ENCODE measurements around the gene ATP5F1D. TPM values are rescaled to one million over a fixed set of nuclear protein-coding genes. Genes with fewer than 3 reads are reported as not detected.

The ATP5F1D gene
- total RNA-seq (2021) = 179 and 191 TPM in 2 replicates
- long read RNA-seq, transcript ATP5F1D-202 (5 exons, 704 nt) = minor isoform, 82 of 193 reads
- long read RNA-seq, transcript ATP5F1D-201 (4 exons, 997 nt) = major isoform, 99 of 193 reads
- long read RNA-seq, partial matches to known transcripts = 3 of 193 reads
- long read RNA-seq, other reads (novel, unspliced or antisense) = 5 of 193 reads

DNA sequence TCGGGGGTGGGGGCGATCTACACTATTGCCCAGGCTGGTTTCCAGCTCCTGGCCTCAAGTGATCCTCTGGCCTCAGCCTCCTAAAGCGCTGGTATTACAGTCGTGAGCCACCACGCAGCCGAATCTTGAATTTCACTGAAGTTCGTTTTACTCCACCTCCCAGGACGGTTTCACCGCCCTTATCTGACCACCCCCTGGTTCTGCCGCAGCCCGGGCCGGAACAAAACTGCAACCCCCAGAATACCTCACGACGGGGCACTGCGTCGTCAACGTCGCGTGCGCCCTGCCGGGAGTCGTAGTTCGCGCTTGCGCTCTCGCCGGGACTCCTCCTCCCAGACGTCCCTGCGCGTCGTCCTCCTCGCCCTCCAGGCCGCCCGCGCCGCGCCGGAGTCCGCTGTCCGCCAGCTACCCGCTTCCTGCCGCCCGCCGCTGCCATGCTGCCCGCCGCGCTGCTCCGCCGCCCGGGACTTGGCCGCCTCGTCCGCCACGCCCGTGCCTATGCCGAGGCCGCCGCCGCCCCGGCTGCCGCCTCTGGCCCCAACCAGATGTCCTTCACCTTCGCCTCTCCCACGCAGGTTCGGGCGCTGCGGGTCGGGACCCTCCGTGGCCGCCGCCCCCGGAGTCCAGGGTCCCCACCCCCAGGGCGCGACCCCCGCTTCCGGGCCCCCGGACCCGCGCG, at the start of gene ATP5F1D:
ATP5F1D (plus strand) TSS at position 335 of the 679 bp plus-strand sequence; CDS start at position 435, 100 bp downstream.
- Histone ChIP-seq H2BK12ac (ENCODE audit: insufficient read length, low read depth, low read length) (no peak within 1 kb of the TSS), H3K56ac (ENCODE audit: insufficient read length, low read depth, low read length) (no peak within 1 kb of the TSS), H4K5ac (ENCODE audit: insufficient read length, low read depth, low read length) (no peak within 1 kb of the TSS), H3K23ac (ENCODE audit: insufficient read length, low read depth, low read length) (no peak within 1 kb of the TSS), H3K27ac (ENCODE audit: insufficient read length, low read depth, low read length) (no peak within 1 kb of the TSS), H3K27me3 (ENCODE audit: insufficient read depth, low read length) (no peaks in the 10 kb centered on the region), H3K14ac (ENCODE audit: insufficient read depth, low read length) (no peak within 1 kb of the TSS), H3T11ph (ENCODE audit: low read length) (no peak within 1 kb of the TSS), H3K4me1 (ENCODE audit: insufficient read depth, low read length) (no peaks in the 10 kb centered on the region), H2BK15ac (ENCODE audit: low read depth, low read length) (no peak within 1 kb of the TSS), H3K4ac (ENCODE audit: low read depth, low read length) (no peak within 1 kb of the TSS), H3K79me1 (ENCODE audit: insufficient read depth, low read depth, low read length, poor library complexity, severe bottlenecking) (no peaks in the 10 kb centered on the region), H2BK5ac (ENCODE audit: insufficient read length, low read length) (no peak within 1 kb of the TSS), H2BK20ac (ENCODE audit: low read depth, low read length, poor library complexity, severe bottlenecking) (no peak within 1 kb of the TSS), H2AFZ (ENCODE audit: low read length) (no peak within 1 kb of the TSS), H3K9me3 (ENCODE audit: control insufficient read depth, low read depth, low read length) (no peaks in the 10 kb centered on the region), H2BK120ac (ENCODE audit: low read depth, low read length, poor library complexity, severe bottlenecking) (no peak within 1 kb of the TSS), H4K8ac (replicated peaks; ENCODE audit: insufficient read length, low read depth, low read length) (no peak within 1 kb of the TSS), H2AK5ac (ENCODE audit: insufficient read length, low read length) (no peak within 1 kb of the TSS), H3K23me2 (ENCODE audit: insufficient read length, low read depth, low read length, poor library complexity, severe bottlenecking) (peaks cover 6% of the 10 kb centered on the region), H3K9ac (ENCODE audit: extremely low read depth, insufficient read length, low read length) (peak within 1 kb of the TSS; percentile 39), H3K79me2 (ENCODE audit: insufficient read depth, low read length) (no peaks in the 10 kb centered on the region; the same call in 1 of the 2 replicates), H4K91ac (ENCODE audit: insufficient read length, low read depth, low read length) (no peak within 1 kb of the TSS), H3K4me2 (ENCODE audit: insufficient read depth, insufficient read length, low read length) (peak within 1 kb of the TSS; percentile 52), H3K18ac (ENCODE audit: insufficient read length, low read depth, low read length) (no peak within 1 kb of the TSS), H4K20me1 (ENCODE audit: control insufficient read depth, insufficient read depth, insufficient read length) (no peaks in the 10 kb centered on the region)
- peak within 1 kb of the TSS; percentile 52 to 95 (median 84); a peak in 4 of 7 replicates for H3K27ac Mint-ChIP-seq
- peaks cover 1% of the 10 kb centered on the region for H3K27me3 Mint-ChIP-seq (ENCODE audit: low read depth)
- no CpG with 5 or more reads among the region's 79 CpGs for WGBS (ENCODE audit: extremely low coverage, insufficient read length, low lambda C conversion rate)
- peaks cover 0 to 2% (median 0%) of the 10 kb centered on the region in 3 experiments; a peak in 2 of 7 replicates for H3K36me3 Mint-ChIP-seq (ENCODE audit: insufficient read depth in 1 of 3, low read depth in 3 of 3)
- peak within 1 kb of the TSS; percentile 85 to 92 for H3K4me3 Mint-ChIP-seq
- no peaks in the 10 kb centered on the region; a peak in 1 of 5 replicates for H3K9me3 Mint-ChIP-seq
- TF ChIP-seq CTCF (conservative IDR thresholded peaks at IDR 0.05) = no peak
- DNase-seq = peak; percentile 94
- peaks cover 15 to 27% of the 10 kb centered on the region in 2 experiments for H3K4me1 Mint-ChIP-seq

Measured in H9 (cell line).